ENCODE measurements around the gene STK4. TPM values are rescaled to one million over a fixed set of nuclear protein-coding genes. Genes with fewer than 3 reads are reported as not detected.

Gene STK4
- total RNA-seq, 1 experiment from 2014 or later = 43.0 TPM

DNA sequence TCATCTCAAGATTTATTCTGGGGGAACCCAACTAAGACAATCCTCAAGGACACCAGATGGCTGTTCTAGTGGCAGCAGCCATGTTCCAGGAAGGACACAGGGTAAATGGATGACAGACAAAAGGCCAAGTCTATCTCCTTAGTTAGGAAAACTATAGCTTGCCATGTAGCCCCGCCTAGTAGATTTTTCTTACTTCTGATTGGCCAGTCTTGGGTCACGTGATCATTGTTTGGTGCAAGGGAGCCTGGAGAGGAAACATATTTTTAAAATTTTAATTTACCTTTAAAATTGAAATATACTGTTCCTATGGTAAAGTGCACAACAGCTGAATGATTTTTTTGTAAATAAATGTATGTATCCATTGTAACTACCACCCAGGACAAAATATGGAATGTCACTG is 139.0 kb downstream of the STK4 start:
- H2BK120ac ChIP-seq (ENCODE audit: low read depth, low read length, poor library complexity, severe bottlenecking) = no peak overlapping the region
- no peak overlapping the region for H2AK5ac ChIP-seq (ENCODE audit: insufficient read length, low read length)
- no peak overlapping the region for H2BK12ac ChIP-seq (ENCODE audit: insufficient read length, low read depth, low read length)
- Mint-ChIP-seq H3K4me3 (no peak overlapping the region; a peak in 1 of 5 replicates), H3K9me3 (no peaks in the 10 kb centered on the region; a peak in 1 of 5 replicates), H3K27ac (no peak overlapping the region), H3K36me3 (ENCODE audit: insufficient read depth in 1 of 3, low read depth in 3 of 3) (no peaks in the 10 kb centered on the region), H3K27me3 (ENCODE audit: low read depth) (peaks cover 20% of the 10 kb centered on the region), H3K4me1 (peaks cover 6% of the 10 kb centered on the region in 2 experiments)
- no peaks in the 10 kb centered on the region for H3K23me2 ChIP-seq (ENCODE audit: insufficient read length, low read depth, low read length, poor library complexity, severe bottlenecking)
- TF ChIP-seq, protein P1, sequence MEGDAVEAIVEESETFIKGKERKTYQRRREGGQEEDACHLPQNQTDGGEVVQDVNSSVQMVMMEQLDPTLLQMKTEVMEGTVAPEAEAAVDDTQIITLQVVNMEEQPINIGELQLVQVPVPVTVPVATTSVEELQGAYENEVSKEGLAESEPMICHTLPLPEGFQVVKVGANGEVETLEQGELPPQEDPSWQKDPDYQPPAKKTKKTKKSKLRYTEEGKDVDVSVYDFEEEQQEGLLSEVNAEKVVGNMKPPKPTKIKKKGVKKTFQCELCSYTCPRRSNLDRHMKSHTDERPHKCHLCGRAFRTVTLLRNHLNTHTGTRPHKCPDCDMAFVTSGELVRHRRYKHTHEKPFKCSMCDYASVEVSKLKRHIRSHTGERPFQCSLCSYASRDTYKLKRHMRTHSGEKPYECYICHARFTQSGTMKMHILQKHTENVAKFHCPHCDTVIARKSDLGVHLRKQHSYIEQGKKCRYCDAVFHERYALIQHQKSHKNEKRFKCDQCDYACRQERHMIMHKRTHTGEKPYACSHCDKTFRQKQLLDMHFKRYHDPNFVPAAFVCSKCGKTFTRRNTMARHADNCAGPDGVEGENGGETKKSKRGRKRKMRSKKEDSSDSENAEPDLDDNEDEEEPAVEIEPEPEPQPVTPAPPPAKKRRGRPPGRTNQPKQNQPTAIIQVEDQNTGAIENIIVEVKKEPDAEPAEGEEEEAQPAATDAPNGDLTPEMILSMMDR (conservative IDR thresholded peaks at IDR 0.05) = no peak
- no peak overlapping the region for H4K8ac ChIP-seq (replicated peaks; ENCODE audit: insufficient read length, low read depth, low read length)
- H4K91ac ChIP-seq (ENCODE audit: insufficient read length, low read depth, low read length) = no peak overlapping the region
- WGBS (ENCODE audit: extremely low coverage, insufficient read length, low lambda C conversion rate) = no CpG with 5 or more reads among the region's 2 CpGs
- H3K79me2 ChIP-seq (ENCODE audit: insufficient read depth, low read length) = no peaks in the 10 kb centered on the region
- no peak for DNase-seq
- no peak overlapping the region for H3K4me2 ChIP-seq (ENCODE audit: insufficient read depth, insufficient read length, low read length)
- no peak overlapping the region for H4K5ac ChIP-seq (ENCODE audit: insufficient read length, low read depth, low read length)
- no peak overlapping the region for H2BK15ac ChIP-seq (ENCODE audit: low read depth, low read length)
- H3K27ac ChIP-seq (ENCODE audit: insufficient read length, low read depth, low read length) = no peak overlapping the region
- H3K9me3 ChIP-seq (ENCODE audit: control insufficient read depth, low read depth, low read length) = no peaks in the 10 kb centered on the region
- no peak overlapping the region for H3K23ac ChIP-seq (ENCODE audit: insufficient read length, low read depth, low read length)
- no peak overlapping the region for H2BK20ac ChIP-seq (ENCODE audit: low read depth, low read length, poor library complexity, severe bottlenecking)
- H3K18ac ChIP-seq (ENCODE audit: insufficient read length, low read depth, low read length) = no peak overlapping the region
- H2AFZ ChIP-seq (ENCODE audit: low read length) = no peak overlapping the region
- H3K14ac ChIP-seq (ENCODE audit: insufficient read depth, low read length) = no peak overlapping the region
- H4K20me1 ChIP-seq (ENCODE audit: control insufficient read depth, insufficient read depth, insufficient read length) = no peaks in the 10 kb centered on the region
- no peak overlapping the region for H3K56ac ChIP-seq (ENCODE audit: insufficient read length, low read depth, low read length)
- H2BK5ac ChIP-seq (ENCODE audit: insufficient read length, low read length) = no peak overlapping the region
- H3T11ph ChIP-seq (ENCODE audit: low read length) = no peak overlapping the region
- H3K9ac ChIP-seq (ENCODE audit: extremely low read depth, insufficient read length, low read length) = no peak overlapping the region
- no peak overlapping the region for H3K4ac ChIP-seq (ENCODE audit: low read depth, low read length)
- no peaks in the 10 kb centered on the region for H3K79me1 ChIP-seq (ENCODE audit: insufficient read depth, low read depth, low read length, poor library complexity, severe bottlenecking)
- H3K4me1 ChIP-seq (ENCODE audit: insufficient read depth, low read length) = no peaks in the 10 kb centered on the region; the same call in 1 of the 2 replicates
- H3K27me3 ChIP-seq (ENCODE audit: insufficient read depth, low read length) = no peaks in the 10 kb centered on the region

All from H9 (cell line).